Measurements from ENCODE around the gene LIAS. TPM values are rescaled to one million over a fixed set of nuclear protein-coding genes. Genes with fewer than 3 reads are reported as not detected.

The LIAS gene
- total RNA-seq, 1 donor from 2014 or later: 10.9 TPM

DNA sequence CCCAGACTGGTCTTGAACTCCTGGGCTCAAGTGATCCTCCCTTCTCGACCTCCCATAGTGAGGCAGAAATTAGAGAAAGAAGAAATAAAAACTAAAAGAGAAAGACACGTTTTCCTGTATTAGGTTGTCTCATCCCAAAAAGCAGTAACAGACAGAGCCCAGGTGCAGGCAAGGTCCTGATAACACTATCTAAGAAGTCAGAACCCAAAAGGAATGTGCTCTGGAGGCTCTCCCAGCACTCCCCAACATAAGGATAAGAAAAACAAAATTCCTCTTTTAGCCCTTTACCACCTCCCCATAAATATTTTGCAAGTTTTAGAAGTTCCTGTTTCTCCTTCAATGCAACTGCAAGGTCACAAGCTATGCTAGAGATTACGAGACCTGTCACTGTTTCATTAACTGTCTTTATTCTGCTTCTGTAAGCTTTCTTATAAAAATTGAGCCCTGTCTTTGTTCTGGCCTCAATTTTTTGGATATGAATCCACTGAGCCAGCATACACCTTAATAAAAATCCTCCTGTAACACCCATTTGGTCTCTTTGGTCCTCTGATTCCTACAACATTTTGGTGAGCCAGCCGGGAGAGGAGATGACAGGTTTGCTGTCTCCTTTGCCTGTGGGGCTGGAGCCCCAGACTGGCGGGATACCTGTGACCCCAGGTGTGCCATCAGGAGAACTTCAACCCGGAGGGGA, 25.9 kb downstream of the LIAS start:
- H3K4me3 ChIP-seq (ENCODE audit: low read depth, low read length): no peak overlapping the region
- DNase-seq (ENCODE audit: low read depth): no peak
- TF ChIP-seq, protein P1, sequence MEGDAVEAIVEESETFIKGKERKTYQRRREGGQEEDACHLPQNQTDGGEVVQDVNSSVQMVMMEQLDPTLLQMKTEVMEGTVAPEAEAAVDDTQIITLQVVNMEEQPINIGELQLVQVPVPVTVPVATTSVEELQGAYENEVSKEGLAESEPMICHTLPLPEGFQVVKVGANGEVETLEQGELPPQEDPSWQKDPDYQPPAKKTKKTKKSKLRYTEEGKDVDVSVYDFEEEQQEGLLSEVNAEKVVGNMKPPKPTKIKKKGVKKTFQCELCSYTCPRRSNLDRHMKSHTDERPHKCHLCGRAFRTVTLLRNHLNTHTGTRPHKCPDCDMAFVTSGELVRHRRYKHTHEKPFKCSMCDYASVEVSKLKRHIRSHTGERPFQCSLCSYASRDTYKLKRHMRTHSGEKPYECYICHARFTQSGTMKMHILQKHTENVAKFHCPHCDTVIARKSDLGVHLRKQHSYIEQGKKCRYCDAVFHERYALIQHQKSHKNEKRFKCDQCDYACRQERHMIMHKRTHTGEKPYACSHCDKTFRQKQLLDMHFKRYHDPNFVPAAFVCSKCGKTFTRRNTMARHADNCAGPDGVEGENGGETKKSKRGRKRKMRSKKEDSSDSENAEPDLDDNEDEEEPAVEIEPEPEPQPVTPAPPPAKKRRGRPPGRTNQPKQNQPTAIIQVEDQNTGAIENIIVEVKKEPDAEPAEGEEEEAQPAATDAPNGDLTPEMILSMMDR (conservative IDR thresholded peaks at IDR 0.05; ENCODE audit: low read depth, low read length): no peak

DNA sequence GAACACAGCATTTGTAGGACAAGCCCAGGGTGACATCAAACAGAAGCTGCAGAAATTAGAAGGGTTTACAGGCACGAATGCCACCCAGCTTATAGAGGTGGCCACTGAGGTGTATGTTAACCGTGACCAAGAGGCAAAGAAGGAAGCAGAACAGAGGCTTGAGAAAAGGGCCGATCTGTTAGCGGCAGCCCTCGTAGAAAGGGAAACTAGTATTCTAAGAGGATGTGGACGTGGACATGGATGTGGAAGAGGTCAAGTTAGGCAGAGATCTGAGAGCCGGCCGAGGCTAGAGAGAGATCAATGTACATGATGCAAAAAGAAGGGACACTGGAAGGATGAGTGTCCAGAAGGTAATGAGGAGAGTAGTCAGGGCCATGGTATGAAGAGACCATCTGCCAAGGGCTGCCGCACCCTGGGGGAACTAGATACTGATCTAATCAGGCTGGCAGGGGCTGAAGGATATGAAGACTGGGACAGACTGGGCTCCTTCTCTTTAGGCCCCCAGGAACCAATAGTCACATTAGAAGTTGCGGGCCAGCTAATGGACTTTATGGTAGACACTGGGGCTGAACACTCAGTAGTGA, 27.5 kb downstream of the LIAS start:
- H3K4me3 ChIP-seq (ENCODE audit: low read depth, low read length): no peak overlapping the region
- DNase-seq (ENCODE audit: low read depth): no peak
- TF ChIP-seq, protein P1 (conservative IDR thresholded peaks at IDR 0.05; ENCODE audit: low read depth, low read length): no peak

DNA sequence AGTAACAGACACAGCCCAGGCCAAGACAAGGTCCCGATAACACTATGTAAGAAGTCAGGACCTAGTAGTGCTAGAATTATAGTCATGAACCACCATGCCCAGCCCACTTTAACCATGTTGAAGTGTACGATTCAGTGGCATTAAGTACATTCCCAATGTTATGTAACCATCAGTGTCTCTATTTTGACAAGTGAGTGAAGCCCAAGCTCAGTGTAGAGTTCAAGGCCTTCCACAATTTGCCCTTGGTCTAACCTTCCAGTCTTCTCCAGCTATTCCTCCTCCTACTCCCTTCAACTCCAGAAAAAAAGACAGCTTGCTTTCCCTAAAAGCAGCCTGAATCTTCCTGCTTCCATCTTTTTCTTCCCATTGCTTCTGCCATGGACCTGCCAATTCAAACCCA, 31.5 kb downstream of the LIAS start:
- TF ChIP-seq, protein P1 (conservative IDR thresholded peaks at IDR 0.05; ENCODE audit: low read depth, low read length): no peak
- no peak for DNase-seq (ENCODE audit: low read depth)
- no peak overlapping the region for H3K4me3 ChIP-seq (ENCODE audit: low read depth, low read length)

DNA sequence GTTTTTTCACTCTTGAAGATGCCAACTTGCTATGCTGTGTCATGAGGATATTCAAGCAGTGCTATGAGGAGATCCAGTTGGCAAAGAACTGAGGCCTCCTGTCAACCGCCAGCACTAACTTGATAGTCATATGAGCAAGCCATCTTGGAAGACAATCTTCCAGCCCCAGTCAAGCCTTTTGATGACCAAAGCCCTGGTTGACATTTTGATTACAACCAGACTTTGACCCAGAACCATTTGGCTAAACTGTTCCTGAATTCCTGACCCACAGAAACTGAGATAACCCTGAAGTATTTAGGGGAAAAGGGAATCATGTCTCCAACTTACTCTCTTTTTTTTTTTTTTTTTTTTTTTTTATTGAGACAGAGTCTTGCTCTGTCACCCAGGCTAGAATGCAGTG, 35.5 kb downstream of the LIAS start:
- no peak for DNase-seq (ENCODE audit: low read depth)
- TF ChIP-seq, protein P1 (conservative IDR thresholded peaks at IDR 0.05; ENCODE audit: low read depth, low read length): no peak
- H3K4me3 ChIP-seq (ENCODE audit: low read depth, low read length): no peak overlapping the region

DNA sequence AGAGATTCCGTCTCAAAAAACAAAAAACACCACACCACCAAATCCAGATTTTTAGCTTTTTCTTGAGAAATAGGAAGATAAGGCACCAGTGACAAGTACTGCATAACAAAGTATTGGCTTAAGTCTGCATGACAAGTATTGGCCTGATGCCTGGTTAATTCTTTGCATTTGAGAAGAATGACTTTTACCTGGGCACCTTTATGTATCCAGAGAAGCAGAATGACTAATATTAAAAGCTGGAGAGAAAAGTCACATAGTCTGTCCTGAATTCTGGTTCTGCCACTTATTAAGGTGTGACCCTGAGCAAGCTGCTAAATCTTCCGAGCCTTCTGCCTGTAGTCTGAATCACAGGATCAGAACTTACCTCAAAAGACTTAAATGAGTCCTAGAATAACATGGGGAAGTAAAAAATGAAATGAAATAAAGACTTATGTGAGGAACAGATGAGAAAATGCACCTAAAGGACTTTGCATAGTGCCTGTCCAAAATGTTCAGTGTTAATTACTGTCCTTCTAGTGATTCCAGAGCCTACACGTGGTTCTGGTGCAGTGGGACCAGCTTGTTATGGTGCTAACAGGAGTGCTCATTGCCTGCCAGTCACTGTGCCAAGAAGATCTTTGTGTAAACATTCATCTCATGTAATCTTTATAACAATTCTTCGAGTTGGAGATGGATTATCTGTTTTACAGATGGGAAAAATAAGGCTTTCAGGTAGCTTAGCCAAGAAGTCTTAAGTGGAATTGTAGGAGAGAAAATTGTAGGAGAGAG, 36.8 kb downstream of the LIAS start:
- DNase-seq (ENCODE audit: low read depth): no peak
- H3K4me3 ChIP-seq (ENCODE audit: low read depth, low read length): no peak overlapping the region
- TF ChIP-seq, protein P1 (conservative IDR thresholded peaks at IDR 0.05; ENCODE audit: low read depth, low read length): no peak

DNA sequence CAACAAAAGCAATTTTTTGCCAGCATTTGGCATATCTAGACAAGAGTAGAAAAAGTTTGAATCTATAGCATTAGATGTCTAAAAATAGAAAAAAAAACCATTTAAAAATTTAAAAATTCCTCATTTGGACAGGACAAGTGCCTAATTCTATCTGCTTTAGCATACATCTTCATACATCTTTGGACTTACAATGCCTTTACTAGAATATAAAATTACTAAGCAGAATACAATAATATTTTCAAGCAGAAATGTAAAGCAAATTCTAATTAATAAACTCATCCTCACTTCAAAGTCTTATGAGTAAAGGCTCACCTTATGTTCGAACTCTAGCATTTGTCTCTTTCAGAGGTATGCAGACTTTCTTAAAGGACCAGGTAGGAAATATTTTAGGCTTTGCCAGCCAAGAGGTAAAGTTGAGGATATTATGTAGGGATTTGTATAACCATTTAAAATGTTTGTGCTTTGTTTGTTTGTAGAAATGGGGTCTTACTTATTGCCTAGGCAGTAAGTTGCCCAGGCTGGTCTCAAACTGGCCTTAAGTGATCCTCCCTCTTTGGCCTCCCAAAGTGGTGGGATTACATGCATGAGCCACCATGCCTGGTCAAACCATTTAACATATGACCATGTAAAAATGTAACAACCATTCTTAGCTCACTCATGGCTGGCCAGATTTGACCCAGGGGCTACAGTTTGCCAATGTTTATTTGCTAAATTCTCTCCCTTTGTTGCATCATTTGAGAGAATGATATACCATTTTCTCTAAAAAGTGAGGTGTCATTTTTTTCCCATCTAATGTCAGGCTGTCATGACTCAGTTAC, 39.3 kb downstream of the LIAS start:
- DNase-seq (ENCODE audit: low read depth): no peak

More for the DNA sequence above, 39.3 kb downstream of the LIAS start:
- TF ChIP-seq, protein P1 (conservative IDR thresholded peaks at IDR 0.05; ENCODE audit: low read depth, low read length): no peak
- no peak overlapping the region for H3K4me3 ChIP-seq (ENCODE audit: low read depth, low read length)

All from epithelial cell of proximal tubule (primary cell).